ENCODE data around the gene POFUT2.

DNA sequence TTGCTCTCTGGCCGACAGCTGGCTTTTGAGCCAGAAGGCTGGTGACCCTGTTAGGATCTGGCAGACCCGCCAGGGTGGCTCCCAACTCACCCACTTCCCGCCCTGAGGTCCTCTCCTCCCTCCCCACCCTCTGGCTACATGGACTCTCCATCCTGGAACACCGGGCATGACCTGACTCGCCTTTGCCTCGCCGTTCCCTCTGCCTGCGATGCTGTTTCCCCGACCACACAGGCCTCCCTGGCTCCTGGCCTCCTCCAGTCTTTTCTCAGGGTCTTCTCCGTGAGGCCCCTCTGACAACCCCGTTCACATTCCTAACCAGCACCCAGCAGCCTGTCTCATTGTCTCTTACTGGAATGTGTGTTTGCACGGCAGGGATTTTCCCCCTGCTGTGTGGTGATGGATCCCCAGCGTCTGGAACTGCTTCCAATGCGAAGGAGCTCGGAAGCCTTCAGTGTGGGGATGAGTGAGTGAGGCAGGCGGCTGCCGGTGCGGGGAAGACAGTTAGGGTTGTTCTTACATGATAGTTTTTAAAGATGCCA, 46.0 kb upstream of the POFUT2 start:
- TF ChIP-seq, protein P1, sequence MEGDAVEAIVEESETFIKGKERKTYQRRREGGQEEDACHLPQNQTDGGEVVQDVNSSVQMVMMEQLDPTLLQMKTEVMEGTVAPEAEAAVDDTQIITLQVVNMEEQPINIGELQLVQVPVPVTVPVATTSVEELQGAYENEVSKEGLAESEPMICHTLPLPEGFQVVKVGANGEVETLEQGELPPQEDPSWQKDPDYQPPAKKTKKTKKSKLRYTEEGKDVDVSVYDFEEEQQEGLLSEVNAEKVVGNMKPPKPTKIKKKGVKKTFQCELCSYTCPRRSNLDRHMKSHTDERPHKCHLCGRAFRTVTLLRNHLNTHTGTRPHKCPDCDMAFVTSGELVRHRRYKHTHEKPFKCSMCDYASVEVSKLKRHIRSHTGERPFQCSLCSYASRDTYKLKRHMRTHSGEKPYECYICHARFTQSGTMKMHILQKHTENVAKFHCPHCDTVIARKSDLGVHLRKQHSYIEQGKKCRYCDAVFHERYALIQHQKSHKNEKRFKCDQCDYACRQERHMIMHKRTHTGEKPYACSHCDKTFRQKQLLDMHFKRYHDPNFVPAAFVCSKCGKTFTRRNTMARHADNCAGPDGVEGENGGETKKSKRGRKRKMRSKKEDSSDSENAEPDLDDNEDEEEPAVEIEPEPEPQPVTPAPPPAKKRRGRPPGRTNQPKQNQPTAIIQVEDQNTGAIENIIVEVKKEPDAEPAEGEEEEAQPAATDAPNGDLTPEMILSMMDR (IDR thresholded peaks at IDR 0.05) = no peak
- no peak for TF ChIP-seq POLR2A (IDR thresholded peaks at IDR 0.05)

Measured in adrenal gland (tissue), 5 donors.